GM19468 (cell line): ENCODE data around the gene MYO1G.

Source experiments
- ATAC-seq: cut with Tn5 transposase; IDR thresholded peaks from one replicate; pipeline ENCODE4 v1.9.1; 2021; ENCODE audit warnings: mild to moderate bottlenecking, moderate library complexity, moderate number of reproducible peaks; ENCODE audit not compliant: unreplicated experiment; ENCODE audit errors: extremely low read depth

MYO1G gene

GRCh38 chr7:44969701-44970522, 8.9 kb downstream of the MYO1G start:
- no peak for ATAC-seq

- no peak for ATAC-seq
Measured at GRCh38 chr7:44969049-44969700, 9.6 kb downstream of the MYO1G start.

- ATAC-seq = no peak
Measured at GRCh38 chr7:44967571-44968446, 11.0 kb downstream of the MYO1G start.

GRCh38 chr7:44966731-44967538, 11.9 kb downstream of the MYO1G start:
- ATAC-seq = no peak

GRCh38 chr7:44965937-44966730, 12.7 kb downstream of the MYO1G start:
- no peak for ATAC-seq

GRCh38 chr7:44965441-44965903, 13.3 kb downstream of the MYO1G start:
- ATAC-seq = no peak

GRCh38 chr7:44964831-44965440, 13.9 kb downstream of the MYO1G start:
- ATAC-seq = no peak

- no peak for ATAC-seq
Measured at GRCh38 chr7:44964384-44964830, 14.4 kb downstream of the MYO1G start.

- no peak for ATAC-seq
Measured at GRCh38 chr7:44963364-44964290, 15.2 kb downstream of the MYO1G start.

GRCh38 chr7:44962483-44963251, 16.1 kb downstream of the MYO1G start:
- ATAC-seq = no peak

- ATAC-seq = no peak
Measured at GRCh38 chr7:44961844-44962482, 16.9 kb downstream of the MYO1G start.

GRCh38 chr7:44960011-44960580, 18.7 kb downstream of the MYO1G start:
- ATAC-seq = no peak

GRCh38 chr7:44959433-44959951, 19.3 kb downstream of the MYO1G start:
- no peak for ATAC-seq

- no peak for ATAC-seq
Measured at GRCh38 chr7:44958645-44959344, 20.0 kb downstream of the MYO1G start.

- ATAC-seq = no peak
Measured at GRCh38 chr7:44956157-44956766, 22.6 kb downstream of the MYO1G start.
